Ascending aorta (tissue), 2 donors: Measurements from ENCODE around the gene SMIM23. TPM values are rescaled to one million over a fixed set of nuclear protein-coding genes. Genes with fewer than 3 reads are reported as not detected.

Experiments used
- DNase-seq, 2 donors: peaks; one replicate each; pipeline ENCODE4 v3.0.0-alpha.2; 2019; ENCODE audit warnings: low spot score in 2 of 2
- H3K27ac ChIP-seq, 2 donors: fragments of 200-600 bp; sonication (generic); one replicate each; pipeline ENCODE4 v1.5.1; 2016 to 2017; ENCODE audit warnings: mild to moderate bottlenecking in 1 of 2
- H3K27me3 ChIP-seq: fragments of 200-600 bp; sonication (generic); one replicate; pipeline ENCODE4 v1.5.1; 2017
- H3K36me3 ChIP-seq, 2 donors: fragments of 200-600 bp; sonication (generic); one replicate each; pipeline ENCODE4 v1.5.1; 2016
- H3K4me1 ChIP-seq, 2 donors: fragments of 200-600 bp; sonication (generic); one replicate each; pipeline ENCODE4 v1.5.1; 2016 to 2017; ENCODE audit warnings: mild to moderate bottlenecking in 1 of 2
- H3K4me3 ChIP-seq, 2 donors: fragments of 200-600 bp; sonication (generic); one replicate each; pipeline ENCODE4 v1.5.1; 2016 to 2017; ENCODE audit warnings: mild to moderate bottlenecking in 1 of 2
- H3K9me3 ChIP-seq, 2 donors: fragments of 200-600 bp; sonication (generic); one replicate each; pipeline ENCODE4 v1.5.1; 2016
- CTCF ChIP-seq, 3 experiments: fragments of 200-600 bp in 2 of 3; fragments of 450-650 bp in 1 of 3; sonication (generic) in 2 of 3; IDR thresholded peaks; one replicate each; pipeline ENCODE4 v1.5.1; 2016 to 2019; ENCODE audit warnings: antibody characterized with exemption in 3 of 3, mild to moderate bottlenecking in 1 of 3, moderate library complexity in 1 of 3
- intact Hi-C: fragments of 100-400 bp; cut with DNase I; formaldehyde crosslinking; loops from one replicate; pipeline ENCODE4 v1.15.1; 2023
- total RNA-seq: library from RNA; depleted of rRNA; stranded (reverse); fragments of >200 nt; gene quantifications from one replicate; pipeline ENCODE4 v1.1.0, GENCODE V29; 2016

SMIM23 gene
- total RNA-seq, 1 donor from 2014 or later, result not detected

GRCh38 chr5:171744264-171744663 lies 41.4 kb upstream of the SMIM23 start:
- intact Hi-C loops, result no loop called here
- no peak for TF ChIP-seq CTCF (IDR thresholded peaks at IDR 0.05)
- H3K9me3 ChIP-seq, result no peaks in the 10 kb centered on the region
- H3K4me3 ChIP-seq, result no peak overlapping the region
- no peak overlapping the region for H3K27ac ChIP-seq
- DNase-seq, result no peak
- no peaks in the 10 kb centered on the region for H3K27me3 ChIP-seq
- H3K4me1 ChIP-seq, result no peaks in the 10 kb centered on the region
- no peaks in the 10 kb centered on the region for H3K36me3 ChIP-seq

GRCh38 chr5:171744882-171745281 lies 40.7 kb upstream of the SMIM23 start:
- Histone ChIP-seq H3K9me3 (no peaks in the 10 kb centered on the region), H3K27me3 (no peaks in the 10 kb centered on the region), H3K36me3 (no peaks in the 10 kb centered on the region), H3K4me1 (no peaks in the 10 kb centered on the region), H3K4me3 (no peak overlapping the region), H3K27ac (no peak overlapping the region)
- no peak for TF ChIP-seq CTCF (IDR thresholded peaks at IDR 0.05)
- intact Hi-C loops, result no loop called here
- no peak for DNase-seq

GRCh38 chr5:171745602-171746001 lies 40.0 kb upstream of the SMIM23 start:
- Histone ChIP-seq H3K4me3 (no peak overlapping the region), H3K9me3 (no peaks in the 10 kb centered on the region), H3K27me3 (no peaks in the 10 kb centered on the region), H3K36me3 (no peaks in the 10 kb centered on the region), H3K27ac (no peak overlapping the region), H3K4me1 (no peaks in the 10 kb centered on the region)
- no peak for TF ChIP-seq CTCF (IDR thresholded peaks at IDR 0.05)
- DNase-seq, result no peak
- intact Hi-C loops, result no loop called here

- Histone ChIP-seq H3K9me3 (no peaks in the 10 kb centered on the region), H3K27ac (no peak overlapping the region), H3K27me3 (no peaks in the 10 kb centered on the region), H3K4me3 (no peak overlapping the region), H3K36me3 (no peaks in the 10 kb centered on the region), H3K4me1 (no peaks in the 10 kb centered on the region)
- no peak for DNase-seq
- TF ChIP-seq CTCF (IDR thresholded peaks at IDR 0.05), result no peak
- intact Hi-C loops, result no loop called here
Measured at GRCh38 chr5:171747061-171747859, 38.4 kb upstream of the SMIM23 start.

- no peak for DNase-seq
- H3K4me3 ChIP-seq, result no peak overlapping the region
- H3K27ac ChIP-seq, result no peak overlapping the region
- no peaks in the 10 kb centered on the region for H3K4me1 ChIP-seq
- TF ChIP-seq CTCF (IDR thresholded peaks at IDR 0.05), result no peak
- intact Hi-C loops, result no loop called here
- no peaks in the 10 kb centered on the region for H3K27me3 ChIP-seq
- H3K36me3 ChIP-seq, result no peaks in the 10 kb centered on the region
- H3K9me3 ChIP-seq, result no peaks in the 10 kb centered on the region
Measured at GRCh38 chr5:171748720-171749119, 36.9 kb upstream of the SMIM23 start.
